Glomerular visceral epithelial cell (primary cell): ENCODE measurements around the gene PIGL.

Source experiments
- DNase-seq: peaks from one replicate; pipeline ENCODE4 v3.0.0-alpha.2; 2016; ENCODE audit errors: extremely low spot score

PIGL gene

DNA sequence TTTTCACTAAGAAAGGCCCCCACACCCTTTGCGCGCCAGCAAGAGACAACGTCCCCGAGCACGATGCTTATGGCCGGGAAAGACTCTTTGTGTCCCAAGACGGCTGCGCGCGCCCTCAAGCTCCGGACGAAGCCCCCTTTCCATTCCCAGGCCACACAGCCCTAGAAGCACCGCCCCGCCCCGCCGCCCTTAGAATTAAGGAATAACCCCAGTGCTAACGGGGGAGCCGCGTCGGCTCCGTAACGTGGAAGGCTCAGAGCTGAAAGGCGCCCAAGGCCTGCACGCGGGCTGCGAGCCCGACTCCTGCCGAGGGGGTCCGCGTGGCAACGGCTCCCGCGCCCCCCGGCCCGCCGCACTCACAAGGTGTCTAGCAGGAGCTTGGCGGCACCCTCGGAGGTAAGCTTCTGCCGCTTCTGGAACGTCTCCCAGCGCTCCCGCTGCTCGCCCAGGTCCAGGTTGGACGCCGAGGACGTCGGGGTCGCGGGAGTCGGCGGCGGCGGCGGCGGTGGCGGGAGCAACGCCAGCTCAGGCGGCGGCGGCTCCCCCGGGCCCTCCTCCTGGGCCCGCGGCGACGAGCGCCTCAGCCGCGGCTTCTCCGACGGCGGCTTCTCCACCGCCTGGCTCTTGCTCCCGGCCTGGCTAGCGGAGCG is 135.8 kb downstream of the PIGL start:
- DNase-seq = peak; percentile 14

DNA sequence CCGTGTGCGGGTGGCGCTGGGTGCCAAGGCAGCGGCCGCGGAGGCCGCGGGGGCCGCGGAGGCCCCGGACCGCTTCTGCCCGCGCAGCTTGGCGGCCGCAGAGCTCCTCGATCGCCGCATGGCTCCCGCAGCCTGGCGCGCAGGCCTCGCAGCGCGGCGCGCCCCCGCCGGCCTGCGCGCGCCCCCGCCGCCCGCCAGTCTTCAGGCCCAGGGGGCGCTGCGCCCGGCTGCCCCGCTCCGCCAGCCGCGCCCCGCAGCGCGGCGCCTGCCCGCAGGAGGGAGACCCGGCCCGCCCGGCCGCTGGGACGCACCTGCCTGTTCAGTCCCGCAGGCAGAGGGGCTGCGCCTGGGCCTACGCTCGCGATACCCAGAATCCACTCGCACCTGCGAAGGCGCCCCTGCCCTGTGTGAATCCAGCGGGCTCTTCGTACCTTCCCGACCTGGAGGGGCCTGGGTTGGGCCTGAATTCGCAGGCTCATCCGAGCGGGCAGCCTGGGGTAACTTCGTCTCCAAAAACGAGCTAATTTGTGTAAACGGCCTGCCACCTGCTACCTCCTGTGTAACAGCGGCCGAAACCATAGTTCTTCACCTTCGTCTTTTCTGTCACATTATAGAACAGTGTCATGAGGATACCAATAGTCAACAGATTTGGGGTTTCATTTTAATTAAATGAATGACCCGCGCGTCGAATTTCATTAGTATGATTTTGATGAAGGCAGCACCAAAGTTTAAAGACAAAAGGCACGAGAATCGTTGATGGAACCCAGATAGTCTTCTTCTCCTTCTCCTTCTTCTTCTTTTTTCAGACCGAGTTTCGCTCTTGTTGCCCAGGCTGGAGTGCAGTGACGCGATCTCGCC is 136.5 kb downstream of the PIGL start, which contains the start of gene CENPV:
TSS of gene CENPV (minus strand) at position 153 of the 858 bp plus-strand sequence. CDS start at position 120, 33 bp downstream.
- DNase-seq = peak; percentile 30

DNA sequence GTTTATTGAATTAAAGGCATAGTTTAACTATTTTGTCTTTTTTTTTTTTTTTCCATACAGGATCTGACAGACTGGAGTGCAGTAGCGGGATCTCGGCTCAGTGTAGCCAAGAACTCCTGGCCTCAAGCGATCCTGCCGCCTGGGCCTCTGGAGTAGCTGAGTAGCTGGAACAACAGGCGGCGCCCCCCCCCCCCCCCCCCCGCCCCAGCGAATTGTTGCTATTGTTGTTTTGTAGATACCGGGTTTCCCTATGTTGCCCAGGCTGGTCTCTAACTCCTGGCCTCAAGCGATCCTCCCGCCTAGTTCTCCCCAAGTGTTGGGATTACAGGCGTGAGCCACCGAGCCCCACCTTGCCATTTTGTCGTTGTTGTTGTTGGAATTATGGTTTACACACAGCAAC is 137.6 kb downstream of the PIGL start:
- DNase-seq = no peak

DNA sequence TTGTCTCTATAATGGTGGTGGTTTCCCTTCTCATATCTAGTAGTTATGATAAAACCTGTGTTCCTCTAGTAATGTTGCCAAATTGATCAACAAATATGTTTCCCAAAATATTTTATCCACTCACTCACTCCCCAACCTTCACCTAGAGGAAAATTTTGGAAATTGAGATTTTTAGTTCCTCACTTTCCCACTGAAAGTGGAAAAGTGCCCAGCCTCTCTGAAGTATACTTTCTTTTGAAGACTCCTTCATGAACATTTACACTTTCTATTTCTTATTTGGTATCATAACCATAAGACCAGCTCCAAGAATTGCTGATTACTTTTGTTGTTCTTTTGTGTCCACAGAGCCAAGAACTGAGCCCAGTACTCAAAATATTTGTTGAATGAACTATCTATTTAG is 141.4 kb downstream of the PIGL start:
- DNase-seq = no peak

DNA sequence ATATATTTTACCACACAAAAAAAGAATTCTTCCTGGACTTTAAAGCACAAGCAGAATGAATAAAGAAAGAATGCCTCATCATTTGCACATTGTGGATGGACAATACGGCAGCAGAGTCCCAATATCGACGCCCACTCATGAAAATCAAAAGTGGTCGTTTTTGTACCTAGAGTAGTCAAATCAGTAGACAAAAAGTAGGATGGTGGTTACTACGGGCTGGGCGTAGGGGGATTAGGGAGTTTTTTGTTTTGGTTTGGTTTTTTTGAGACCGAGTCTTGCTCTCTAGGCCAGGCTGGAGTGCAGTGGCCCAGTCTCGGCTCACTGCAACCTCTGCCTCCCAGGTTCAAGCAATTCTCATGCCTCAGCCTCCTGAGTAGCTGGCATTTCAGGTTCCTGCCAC is 144.9 kb downstream of the PIGL start:
- DNase-seq = no peak

DNA sequence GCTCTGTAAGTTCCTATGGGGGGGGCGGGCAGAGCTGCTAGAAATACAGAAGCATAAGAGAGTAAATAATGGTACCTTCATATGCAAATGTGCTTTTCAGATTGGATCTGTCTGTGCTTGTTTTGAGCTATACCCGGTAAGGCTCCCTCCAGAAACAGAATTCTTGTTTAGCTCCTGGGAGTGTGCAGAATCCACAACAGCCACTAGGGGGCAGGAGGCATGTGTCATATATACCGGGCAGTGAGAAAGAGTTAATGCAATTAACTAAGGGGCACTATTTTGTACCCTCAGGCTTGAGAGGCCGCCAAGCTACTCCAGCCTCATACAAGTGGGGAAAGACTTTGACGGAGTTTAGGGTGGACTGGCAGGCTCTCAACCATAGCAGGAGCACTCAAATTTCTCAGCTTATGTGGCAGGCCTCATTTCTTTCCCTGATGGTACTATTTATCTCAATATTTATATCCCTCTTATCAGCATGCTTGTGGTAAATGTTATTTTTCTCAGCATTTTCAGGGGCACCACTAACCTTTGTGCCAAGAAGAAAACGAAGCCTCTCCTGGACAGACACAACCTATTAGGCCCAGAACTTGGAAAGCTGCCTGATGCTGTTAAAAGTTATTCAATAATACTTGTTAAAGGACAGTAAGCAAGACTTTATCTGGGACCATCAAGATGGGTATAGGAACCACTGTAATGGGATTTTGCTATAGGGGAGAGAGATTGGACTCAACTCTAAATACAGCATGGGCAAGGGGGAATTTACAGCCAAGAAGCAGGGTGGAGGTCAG is 146.9 kb downstream of the PIGL start:
- peak; percentile 69 for DNase-seq

DNA sequence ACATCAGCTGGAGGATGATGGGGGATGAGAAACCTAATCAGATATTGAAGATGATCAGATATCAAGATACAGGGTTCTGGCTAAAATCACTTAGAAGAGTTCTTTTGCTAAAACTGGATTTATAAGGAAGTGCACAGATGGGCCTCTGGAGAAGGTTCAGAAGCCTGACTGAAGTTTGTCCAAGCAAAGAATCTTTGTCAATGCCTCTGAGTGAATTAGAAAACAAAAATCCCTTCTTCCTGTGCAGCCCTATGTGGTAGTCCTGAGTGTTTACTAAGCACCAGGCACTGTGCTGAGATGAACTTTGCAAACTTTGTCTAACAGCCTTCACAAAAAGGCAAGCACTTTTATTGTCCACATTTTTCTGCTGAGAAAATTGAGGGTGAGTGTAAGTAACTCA is 147.6 kb downstream of the PIGL start:
- DNase-seq = no peak

DNA sequence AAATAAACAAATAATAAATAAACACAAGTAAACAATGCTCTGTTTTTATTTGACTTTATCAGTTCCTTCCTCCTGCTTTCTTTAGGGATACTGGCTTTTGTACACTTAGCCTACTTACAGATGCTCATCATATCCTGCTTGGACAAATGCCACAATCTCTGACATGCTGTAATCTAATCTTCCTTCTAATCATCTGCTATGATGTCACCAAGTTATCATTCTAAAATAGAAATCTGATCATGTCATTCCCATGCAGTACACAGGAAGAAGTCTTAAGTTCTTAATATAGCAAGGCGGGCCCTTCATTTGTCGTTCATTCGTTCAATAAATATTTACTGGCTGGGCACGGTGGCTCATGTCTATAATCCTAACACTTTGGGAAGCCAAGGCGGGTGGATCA is 154.7 kb downstream of the PIGL start:
- no peak for DNase-seq

DNA sequence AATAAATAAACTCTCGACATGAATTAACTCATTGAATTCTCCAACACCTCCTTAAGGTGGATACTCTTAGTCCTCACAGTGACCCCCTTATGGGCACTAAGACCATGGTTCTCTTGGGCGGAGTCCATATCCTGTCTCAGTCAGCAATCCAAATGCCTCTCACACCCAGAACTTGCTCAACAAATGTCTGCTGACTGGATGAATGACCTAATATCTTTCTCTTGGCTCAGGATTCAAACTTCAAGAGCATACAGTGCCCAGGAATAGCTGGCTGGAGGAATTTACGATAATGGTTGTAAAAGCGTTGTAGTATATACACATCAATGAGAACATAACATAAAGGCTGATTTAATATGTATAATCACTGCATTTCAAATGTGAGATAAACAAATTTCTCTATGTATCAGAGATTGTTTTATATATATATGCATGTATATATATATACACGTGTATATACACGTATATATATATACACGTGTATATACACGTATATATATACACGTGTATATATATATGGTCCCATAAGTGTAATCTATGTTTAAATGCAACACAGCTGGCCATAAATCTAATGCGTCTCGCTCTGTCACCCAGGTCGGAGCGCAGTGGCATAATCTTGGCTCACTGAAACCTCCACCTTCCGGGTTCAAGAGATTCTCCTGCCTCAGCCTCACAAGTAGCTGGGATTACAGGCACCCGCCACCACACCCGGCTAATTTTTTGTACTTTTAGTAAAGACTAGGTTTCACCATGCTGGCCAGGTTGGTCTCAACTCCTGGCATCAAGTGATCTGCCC is 157.3 kb downstream of the PIGL start:
- DNase-seq = no peak
